K562 (cell line): ENCODE measurements around the gene AIF1L. TPM values are rescaled to one million over a fixed set of nuclear protein-coding genes. Genes with fewer than 3 reads are reported as not detected.
A peak's percentile ranks its signal among the peaks of the same experiment; 100 is the strongest.

Experiments
- ATAC-seq: fragments of 200-7000 bp; cut with Tn5 transposase; 3 replicates; pipeline ENCODE4 v1.9.1; 2020; ENCODE audit warnings: moderate library complexity
- BruUV-seq: library from RNA; stranded (reverse); fragments of 400-500 nt; replicated peaks from 2 replicates; lab custom pipeline; 2021; lab: Mats Ljungman, UMichigan
- CTCF ChIA-PET: fragments of 300-600 bp; formaldehyde crosslinking; extraction: SDS; loops from one replicate; lab custom pipeline; 2021; ENCODE audit warnings: low intra/inter-chr PET ratio; lab: Yijun Ruan, JAX
- POLR2A ChIA-PET: fragments of 300-600, 350-650 bp; sonication (Branson Sonifier 250); formaldehyde crosslinking; extraction: SDS; loops from one replicate; lab custom pipeline; 2021; ENCODE audit warnings: antibody characterized with exemption, inconsistent platforms; lab: Yijun Ruan, JAX
- DNase-seq, 4 experiments: peaks; one replicate each; pipeline versions ENCODE4 v3.0.0 to v3.0.0-alpha.2; 2011 to 2018; ENCODE audit warnings: low spot score in 3 of 4, mixed read lengths in 3 of 4; ENCODE audit errors: extremely low read depth in 1 of 4
- FAIRE-seq: peaks from 2 replicates; lab custom pipeline; 2011; peaks lifted over from hg19 to GRCh38; lab: Jason Lieb, UNC
- H2AFZ ChIP-seq: 2 replicates; pipeline ENCODE4 v1.6.0; 2011; ENCODE audit warnings: low read depth, low read length, control low read depth, inconsistent platforms
- H3K27ac ChIP-seq: fragments of 200-600 bp; 3 replicates; pipeline ENCODE4 v1.8.0; 2011; ENCODE audit warnings: low read depth, mild to moderate bottlenecking, control low read depth, inconsistent platforms, low read length, moderate library complexity, mixed read lengths; ENCODE audit errors: extremely low read depth
- H3K27me3 ChIP-seq, 2 experiments: fragments of 300-600 bp in 1 of 2; 2 replicates in 1 of 2; 3 replicates in 1 of 2; pipeline versions ENCODE4 v1.6.0 to v1.8.0; 2011; ENCODE audit warnings: inconsistent platforms in 2 of 2, low read length in 2 of 2, mild to moderate bottlenecking in 1 of 2, mixed read lengths in 1 of 2, moderate library complexity in 1 of 2; ENCODE audit not compliant: control insufficient read depth in 2 of 2, insufficient read depth in 2 of 2
- H3K36me3 ChIP-seq: fragments of 300-600 bp; 3 replicates; pipeline ENCODE4 v1.8.0; 2011; ENCODE audit warnings: mild to moderate bottlenecking, low read length, inconsistent platforms; ENCODE audit not compliant: control insufficient read depth, insufficient read depth
- H3K4me1 ChIP-seq, 2 experiments: fragments of 200-600 bp in 1 of 2; replicated peaks in 1 of 2; 2 replicates in 1 of 2; 3 replicates in 1 of 2; pipeline versions ENCODE4 v1.5.1 to v1.8.0; 2011; ENCODE audit warnings: inconsistent platforms in 2 of 2, low read length in 2 of 2, mild to moderate bottlenecking in 1 of 2, mixed read lengths in 1 of 2, moderate library complexity in 1 of 2; ENCODE audit not compliant: control insufficient read depth in 2 of 2, insufficient read depth in 2 of 2
- H3K4me2 ChIP-seq: 2 replicates; pipeline ENCODE4 v1.6.1; 2011; ENCODE audit warnings: low read length, control low read depth, inconsistent platforms, mixed read lengths; ENCODE audit not compliant: insufficient read depth
- H3K4me3 ChIP-seq: fragments of 200-600 bp; sonication (generic), shearing (Covaris generic); 2 replicates; pipeline ENCODE4 v1.5.1; 2016; ENCODE audit warnings: control low read depth, inconsistent platforms
- H3K79me2 ChIP-seq: fragments of 200-600 bp; 3 replicates; pipeline ENCODE4 v1.8.0; 2011; ENCODE audit warnings: low read length, inconsistent platforms; ENCODE audit not compliant: control insufficient read depth, insufficient read depth
- H3K9ac ChIP-seq, 2 experiments: 2 replicates each; pipeline versions ENCODE4 v1.6.0 to v1.6.1; 2011; ENCODE audit warnings: low read depth in 2 of 2, low read length in 2 of 2, control low read depth in 1 of 2, inconsistent platforms in 1 of 2, mild to moderate bottlenecking in 1 of 2, mixed read lengths in 1 of 2; ENCODE audit not compliant: insufficient read depth in 1 of 2
- H3K9me1 ChIP-seq: one replicate; pipeline ENCODE4 v1.6.0; 2011; ENCODE audit warnings: inconsistent platforms, mild to moderate bottlenecking, low read length, moderate library complexity; ENCODE audit not compliant: control insufficient read depth, insufficient read depth
- H3K9me3 ChIP-seq: replicated peaks from 2 replicates; pipeline ENCODE4 v1.5.1; 2011; ENCODE audit warnings: low read depth, low read length, inconsistent platforms; ENCODE audit not compliant: control insufficient read depth, insufficient read depth
- H4K20me1 ChIP-seq: replicated peaks from 2 replicates; pipeline ENCODE4 v1.6.1; 2011; ENCODE audit warnings: low read length, inconsistent platforms, mixed read lengths; ENCODE audit not compliant: control insufficient read depth, insufficient read depth
- ETV1 ChIP-seq: fragments of 450-650 bp; conservative IDR thresholded peaks from 2 replicates; pipeline ENCODE4 v1.6.1; 2016; ENCODE audit warnings: missing genetic modification characterization, control low read depth, low read depth, missing compliant biosample characterization
- HNRNPUL1 ChIP-seq: fragments of 200-400 bp; formaldehyde crosslinking; IDR thresholded peaks from 2 replicates; pipeline ENCODE4 v1.6.1; 2017; ENCODE audit warnings: low read length
- WGBS: fragments of 100-300 bp; shearing (Covaris generic); methylation state at CpG from one replicate; pipeline ENCODE4 v1.1.6; 2016; ENCODE audit warnings: low coverage, mixed read lengths; ENCODE audit not compliant: insufficient coverage; ENCODE audit errors: missing lambda C conversion rate; 5-methylcytosine and 5-hydroxymethylcytosine counted together
- in situ Hi-C: fragments of 300-500 bp; cut with MboI; formaldehyde crosslinking; loops from 4 replicates; pipeline ENCODE4 v1.15.0; 2018; ENCODE audit warnings: inconsistent platforms, mixed read lengths
- intact Hi-C: fragments of 100-400 bp; cut with micrococcal nuclease; formaldehyde crosslinking; loops from 2 replicates; pipeline ENCODE4 v1.14.2; 2022
- polyA plus RNA-seq, 8 experiments: library from polyadenylated mRNA; depleted of rRNA in 4 of 8; stranded (reverse) in 5 of 8; unstranded in 3 of 8; fragments of >200 nt; fragmentation: Nextera tagmentation in 2 of 8; fragmentation: Illumina TruSeq in 1 of 8; extraction: Ambion mirVana in 2 of 8; extraction: Trizol in 1 of 8; gene quantifications; 2 replicates each; pipeline versions ENCODE4 v1.2.1 to v1.2.3, GENCODE V29; 2011 to 2014; ENCODE audit warnings: inconsistent platforms in 1 of 8, missing spikeins in 1 of 8
- total RNA-seq, 7 experiments: library from RNA; depleted of rRNA in 6 of 7; stranded (reverse); fragments of >200 nt in 6 of 7; fragmentation: Illumina TruSeq in 2 of 7; extraction: Trizol in 2 of 7; gene quantifications; 2 replicates each; pipeline versions ENCODE4 v1.2.1 to v1.2.3, GENCODE V29; 2011 to 2021; ENCODE audit warnings: low replicate concordance in 1 of 7
- TF ChIP-seq, protein P1 (sequence below): sonication (generic); formaldehyde crosslinking; IDR thresholded peaks from 2 replicates; pipeline ENCODE4 v1.8.1; 2023; ENCODE audit warnings: mild to moderate bottlenecking, missing genetic modification reagents

AIF1L gene
- total and polyA plus RNA-seq, 9 of the 15 experiments (the other 6 are each of a cell fraction or from before 2014, with no cell fraction given) = 0.34 to 9.1 (median 1.3) TPM

GRCh38 chr9:131081868-131082267 is 14.5 kb upstream of the AIF1L start:
- Histone ChIP-seq H3K36me3 (no peaks in the 10 kb centered on the region), H3K27me3 (peaks cover 84 to 95% of the 10 kb centered on the region in 2 experiments), H3K9ac (peak overlapping the region in 1 of 2 experiments; percentile 39; a peak in 2 of 4 replicates), H3K4me1 (peaks cover 0 to 18% of the 10 kb centered on the region in 2 experiments; a peak in 2 of 5 replicates), H2AFZ (no peak overlapping the region), H3K9me1 (peaks cover 8% of the 10 kb centered on the region), H3K9me3 (no peaks in the 10 kb centered on the region), H3K79me2 (no peaks in the 10 kb centered on the region), H4K20me1 (peaks cover 41% of the 10 kb centered on the region), H3K4me2 (no peak overlapping the region), H3K27ac (no peak overlapping the region), H3K4me3 (no peak overlapping the region)
- no TSS peak for BruUV-seq
- intact Hi-C loops (no loop called here), in situ Hi-C loops (no loop called here)
- ATAC-seq = peak; percentile 14
- ChIA-PET POLR2A (interaction anchor here (75.1 to 99.3 kb wide), 2 partner anchors 13 to 15 kb away, joined by 3336 read pairs; partner anchors contain the start of genes AIF1L and NUP214), CTCF (no interaction called here)
- no peak for FAIRE-seq
- peak in 2 of 4 experiments; percentile 65 to 67 for DNase-seq
- 2% methylated on average over 9 of the region's 9 CpGs for whole genome bisulfite sequencing
- no peak for TF ChIP-seq ETV1 (tag)
- TF ChIP-seq, all 486 proteins: peak for 0

GRCh38 chr9:131082774-131083512 is 13.4 kb upstream of the AIF1L start:
- ATAC-seq (peak; percentile 3), DNase-seq (peak in 2 of 4 experiments; percentile 64 to 69), FAIRE-seq (no peak)
- Histone ChIP-seq H3K36me3 (no peaks in the 10 kb centered on the region), H4K20me1 (peaks cover 52% of the 10 kb centered on the region), H3K9me3 (no peaks in the 10 kb centered on the region), H3K4me1 (peaks cover 0 to 18% of the 10 kb centered on the region in 2 experiments; a peak in 2 of 5 replicates), H3K9ac (no peak overlapping the region), H3K4me3 (no peak overlapping the region), H2AFZ (no peak overlapping the region), H3K79me2 (no peaks in the 10 kb centered on the region), H3K9me1 (peaks cover 8% of the 10 kb centered on the region), H3K27ac (no peak overlapping the region), H3K4me2 (no peak overlapping the region), H3K27me3 (peaks cover 86 to 96% of the 10 kb centered on the region in 2 experiments)
- intact Hi-C loops (no loop called here), in situ Hi-C loops (no loop called here)
- TF ChIP-seq, protein P1, sequence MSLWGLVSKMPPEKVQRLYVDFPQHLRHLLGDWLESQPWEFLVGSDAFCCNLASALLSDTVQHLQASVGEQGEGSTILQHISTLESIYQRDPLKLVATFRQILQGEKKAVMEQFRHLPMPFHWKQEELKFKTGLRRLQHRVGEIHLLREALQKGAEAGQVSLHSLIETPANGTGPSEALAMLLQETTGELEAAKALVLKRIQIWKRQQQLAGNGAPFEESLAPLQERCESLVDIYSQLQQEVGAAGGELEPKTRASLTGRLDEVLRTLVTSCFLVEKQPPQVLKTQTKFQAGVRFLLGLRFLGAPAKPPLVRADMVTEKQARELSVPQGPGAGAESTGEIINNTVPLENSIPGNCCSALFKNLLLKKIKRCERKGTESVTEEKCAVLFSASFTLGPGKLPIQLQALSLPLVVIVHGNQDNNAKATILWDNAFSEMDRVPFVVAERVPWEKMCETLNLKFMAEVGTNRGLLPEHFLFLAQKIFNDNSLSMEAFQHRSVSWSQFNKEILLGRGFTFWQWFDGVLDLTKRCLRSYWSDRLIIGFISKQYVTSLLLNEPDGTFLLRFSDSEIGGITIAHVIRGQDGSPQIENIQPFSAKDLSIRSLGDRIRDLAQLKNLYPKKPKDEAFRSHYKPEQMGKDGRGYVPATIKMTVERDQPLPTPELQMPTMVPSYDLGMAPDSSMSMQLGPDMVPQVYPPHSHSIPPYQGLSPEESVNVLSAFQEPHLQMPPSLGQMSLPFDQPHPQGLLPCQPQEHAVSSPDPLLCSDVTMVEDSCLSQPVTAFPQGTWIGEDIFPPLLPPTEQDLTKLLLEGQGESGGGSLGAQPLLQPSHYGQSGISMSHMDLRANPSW (CRISPR knock-in tag) = peak; percentile 18; the same call in 1 of the 2 replicates
- TF ChIP-seq HNRNPUL1 = no peak
- no TSS peak for BruUV-seq
- ChIA-PET CTCF (no interaction called here), POLR2A (interaction anchor here (0.5 to 99.3 kb wide), 4 partner anchors 14 to 140 kb away, joined by 3 to 3336 read pairs (median 1670); partner anchors contain the start of genes AIF1L and NUP214)
- WGBS = 3% methylated on average over 11 of the region's 11 CpGs
